Stimulated activated CD8-positive, alpha-beta memory T cell treated with anti-CD3 and anti-CD28 coated beads, Interleukin-2, amount 100 ng/mL, for 48 hours (primary cell): ENCODE measurements around the gene TERT.
"Not testable (repeated sequence)": the region's sequence is repeated elsewhere in the genome, so short reads cannot be mapped to it uniquely, and the experiment has no call there.

Experiments
- DNase-seq, 2 donors: peaks; one replicate each; pipeline ENCODE4 v3.0.0-alpha.2; 2020; ENCODE audit warnings: low read depth in 2 of 2

TERT gene

DNA sequence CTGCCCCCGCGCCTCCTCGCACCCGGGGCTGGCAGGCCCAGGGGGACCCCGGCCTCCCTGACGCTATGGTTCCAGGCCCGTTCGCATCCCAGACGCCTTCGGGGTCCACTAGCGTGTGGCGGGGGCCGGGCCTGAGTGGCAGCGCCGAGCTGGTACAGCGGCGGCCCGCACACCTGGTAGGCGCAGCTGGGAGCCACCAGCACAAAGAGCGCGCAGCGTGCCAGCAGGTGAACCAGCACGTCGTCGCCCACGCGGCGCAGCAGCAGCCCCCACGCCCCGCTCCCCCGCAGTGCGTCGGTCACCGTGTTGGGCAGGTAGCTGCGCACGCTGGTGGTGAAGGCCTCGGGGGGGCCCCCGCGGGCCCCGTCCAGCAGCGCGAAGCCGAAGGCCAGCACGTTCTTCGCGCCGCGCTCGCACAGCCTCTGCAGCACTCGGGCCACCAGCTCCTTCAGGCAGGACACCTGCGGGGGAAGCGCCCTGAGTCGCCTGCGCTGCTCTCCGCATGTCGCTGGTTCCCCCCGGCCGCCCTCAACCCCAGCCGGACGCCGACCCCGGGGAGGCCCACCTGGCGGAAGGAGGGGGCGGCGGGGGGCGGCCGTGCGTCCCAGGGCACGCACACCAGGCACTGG is 548 bp downstream of the TERT start:
- DNase-seq = no peak

DNA sequence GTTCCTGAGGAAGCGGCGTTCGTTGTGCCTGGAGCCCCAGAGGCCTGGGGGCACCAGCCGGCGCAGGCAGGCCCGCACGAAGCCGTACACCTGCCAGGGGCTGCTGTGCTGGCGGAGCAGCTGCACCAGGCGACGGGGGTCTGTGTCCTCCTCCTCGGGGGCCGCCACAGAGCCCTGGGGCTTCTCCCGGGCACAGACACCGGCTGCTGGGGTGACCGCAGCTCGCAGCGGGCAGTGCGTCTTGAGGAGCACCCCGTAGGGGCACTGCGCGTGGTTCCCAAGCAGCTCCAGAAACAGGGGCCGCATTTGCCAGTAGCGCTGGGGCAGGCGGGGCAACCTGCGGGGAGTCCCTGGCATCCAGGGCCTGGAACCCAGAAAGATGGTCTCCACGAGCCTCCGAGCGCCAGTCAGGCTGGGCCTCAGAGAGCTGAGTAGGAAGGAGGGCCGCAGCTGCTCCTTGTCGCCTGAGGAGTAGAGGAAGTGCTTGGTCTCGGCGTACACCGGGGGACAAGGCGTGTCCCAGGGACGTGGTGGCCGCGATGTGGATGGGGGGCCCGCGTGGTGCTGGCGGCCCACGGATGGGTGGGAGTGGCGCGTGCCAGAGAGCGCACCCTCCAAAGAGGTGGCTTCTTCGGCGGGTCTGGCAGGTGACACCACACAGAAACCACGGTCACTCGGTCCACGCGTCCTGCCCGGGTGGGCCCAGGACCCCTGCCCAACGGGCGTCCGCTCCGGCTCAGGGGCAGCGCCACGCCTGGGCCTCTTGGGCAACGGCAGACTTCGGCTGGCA is 1.3 kb downstream of the TERT start:
- no peak for DNase-seq

DNA sequence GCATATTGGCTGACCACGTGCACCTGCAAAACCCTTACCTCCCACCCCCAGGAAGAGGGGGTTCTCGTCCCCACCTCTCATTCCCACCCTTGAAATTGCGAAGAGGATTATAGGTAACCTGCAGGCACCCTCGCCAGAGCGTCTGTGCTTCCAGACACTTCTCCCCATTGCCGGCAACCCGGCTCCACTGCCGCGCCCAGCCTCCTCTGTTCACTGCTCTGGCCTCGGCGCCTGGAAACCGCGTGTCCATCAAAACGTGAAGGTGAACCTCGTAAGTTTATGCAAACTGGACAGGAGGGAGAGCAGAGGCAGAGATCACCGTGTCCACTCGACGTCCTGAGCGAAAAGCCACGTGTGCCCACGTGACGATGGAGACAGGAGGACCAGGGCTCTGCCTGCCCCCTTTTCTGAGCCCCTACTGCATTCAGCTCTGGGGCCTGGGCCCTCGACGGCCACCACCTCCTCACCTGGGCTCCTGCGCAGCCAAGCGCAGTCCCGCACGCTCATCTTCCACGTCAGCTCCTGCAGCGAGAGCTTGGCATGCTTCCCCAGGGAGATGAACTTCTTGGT is 1.9 kb downstream of the TERT start:
- no peak for DNase-seq

DNA sequence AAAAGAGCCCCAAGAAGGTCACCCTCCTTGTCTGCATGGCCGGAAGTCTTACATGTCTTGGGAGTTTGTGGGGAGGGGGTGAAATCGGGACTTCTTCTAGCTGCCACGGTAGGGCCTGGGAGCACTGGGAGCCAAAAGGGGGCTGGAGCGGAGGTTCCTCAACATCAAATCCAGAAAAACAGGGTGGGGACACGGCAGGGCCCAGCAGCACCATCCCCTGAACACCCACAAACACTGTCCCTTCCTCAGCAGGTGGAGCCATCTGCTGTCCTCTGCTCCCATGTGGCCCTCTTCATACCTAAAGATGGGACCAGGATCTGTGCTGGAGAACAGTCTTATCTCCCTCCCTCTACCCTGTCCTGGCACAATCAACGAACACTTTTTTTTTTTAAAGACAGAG is 2.7 kb downstream of the TERT start:
- no peak for DNase-seq

DNA sequence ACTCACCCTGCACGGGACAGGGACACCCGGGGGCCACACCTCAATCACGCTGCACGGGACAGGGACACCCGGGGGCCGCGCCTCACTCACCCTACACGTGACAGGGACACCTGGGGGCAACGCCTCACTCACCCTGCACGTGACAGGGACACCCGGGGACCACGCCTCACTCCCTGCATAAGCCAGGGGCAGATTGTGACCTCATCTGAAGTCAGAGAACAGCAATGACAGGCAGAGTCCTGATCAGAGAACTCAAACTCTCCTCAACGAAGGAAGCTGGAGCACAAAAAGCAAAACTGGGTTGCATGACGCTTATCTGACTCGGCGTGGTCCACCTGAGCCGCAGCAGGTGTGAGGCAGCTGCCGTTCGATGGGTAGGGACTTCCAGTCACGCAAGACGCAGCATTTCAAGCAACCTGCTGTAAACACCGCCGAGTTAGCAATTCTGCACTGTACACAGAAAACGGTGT is 3.2 kb downstream of the TERT start:
- no peak for DNase-seq

DNA sequence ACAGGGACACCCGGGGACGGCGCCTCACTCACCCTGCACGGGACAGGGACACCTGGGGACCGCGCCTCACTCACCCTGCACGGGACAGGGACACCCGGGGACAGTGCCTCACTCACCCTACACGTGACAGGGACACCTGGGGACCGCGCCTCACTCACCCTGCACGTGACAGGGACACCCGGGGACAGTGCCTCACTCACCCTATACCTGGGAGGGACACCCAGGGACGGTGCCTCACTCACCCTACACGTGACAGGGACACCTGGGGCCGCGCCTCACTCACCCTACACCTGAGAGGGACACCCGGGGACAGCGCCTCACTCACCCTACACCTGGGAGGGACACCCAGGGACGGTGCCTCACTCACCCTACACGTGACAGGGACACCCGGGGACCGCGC is 3.9 kb downstream of the TERT start:
- DNase-seq = not testable (repeated sequence)

DNA sequence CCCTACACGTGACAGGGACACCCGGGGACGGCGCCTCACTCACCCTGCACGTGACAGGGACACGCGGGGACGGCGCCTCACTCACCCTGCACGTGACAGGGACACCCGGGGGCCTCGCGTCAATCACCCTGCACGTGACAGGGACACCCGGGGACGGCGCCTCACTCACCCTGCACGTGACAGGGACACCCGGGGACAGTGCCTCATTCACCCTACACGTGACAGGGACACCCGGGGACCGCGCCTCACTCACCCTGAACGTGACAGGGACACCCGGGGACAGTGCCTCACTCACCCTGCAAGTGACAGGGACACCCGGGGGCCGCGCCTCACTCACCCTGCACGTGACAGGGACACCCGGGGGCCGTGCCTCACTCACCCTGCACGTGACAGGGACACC is 5.3 kb downstream of the TERT start:
- not testable (repeated sequence) for DNase-seq

DNA sequence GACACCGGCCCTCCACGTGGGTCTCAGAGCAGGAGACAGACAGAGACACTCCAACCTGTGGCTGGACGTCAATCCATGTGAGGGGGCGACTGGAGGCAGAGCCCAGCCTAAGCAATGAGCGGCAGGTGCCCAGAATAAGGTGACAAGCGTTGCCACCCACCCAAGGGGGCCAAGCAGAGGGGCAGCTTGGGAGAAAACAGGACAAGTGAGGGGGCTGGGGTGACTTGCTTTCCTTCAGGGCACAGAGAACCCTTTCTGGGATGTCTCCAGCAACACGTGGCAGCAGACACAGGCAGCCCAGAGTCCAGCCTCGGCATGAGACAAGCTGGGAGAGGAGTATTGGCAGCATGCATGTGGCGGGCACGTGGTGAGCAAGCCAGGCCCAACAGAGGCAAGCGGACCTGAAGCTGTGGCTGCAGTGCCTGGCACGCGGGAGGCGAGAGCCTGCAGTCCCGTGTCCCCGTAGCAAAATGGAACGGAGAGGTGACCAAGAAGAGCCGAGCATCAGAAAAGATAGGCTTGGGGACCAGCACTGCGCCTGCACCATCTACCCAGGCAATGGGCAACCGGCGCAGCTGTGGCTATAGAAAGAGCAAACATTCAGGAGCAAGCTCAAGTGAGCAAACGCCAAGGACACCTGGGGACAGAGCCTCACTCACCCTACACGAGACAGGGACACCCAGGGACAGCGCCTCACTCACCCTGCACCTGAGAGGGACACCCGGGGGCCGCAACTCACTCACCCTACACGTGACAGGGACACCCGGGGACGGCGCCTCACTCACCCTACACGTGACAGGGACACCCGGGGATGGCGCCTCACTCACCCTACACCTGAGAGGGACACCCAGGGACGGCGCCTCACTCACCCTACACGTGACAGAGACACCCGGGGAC is 6.2 kb downstream of the TERT start:
- no peak for DNase-seq

DNA sequence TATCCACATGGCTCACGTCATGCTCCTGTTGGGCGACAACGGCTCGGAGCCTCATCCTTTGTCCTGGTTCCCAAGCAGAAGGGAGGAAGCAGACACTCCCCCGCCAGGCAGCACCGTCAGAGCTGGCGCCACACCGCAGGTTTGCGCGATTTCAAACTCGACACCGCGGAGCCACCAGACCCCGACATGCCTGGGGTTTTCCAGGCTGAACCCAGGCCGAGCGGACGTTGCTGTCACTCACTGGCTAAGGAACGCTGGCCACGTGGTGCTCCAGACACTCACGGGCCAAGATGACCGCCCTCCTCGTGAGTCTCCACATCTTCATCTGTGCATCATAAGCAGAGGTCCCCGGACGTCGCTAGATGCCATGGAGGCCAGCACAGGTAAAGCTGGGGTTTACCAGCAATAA is 9.0 kb downstream of the TERT start:
- DNase-seq = no peak

DNA sequence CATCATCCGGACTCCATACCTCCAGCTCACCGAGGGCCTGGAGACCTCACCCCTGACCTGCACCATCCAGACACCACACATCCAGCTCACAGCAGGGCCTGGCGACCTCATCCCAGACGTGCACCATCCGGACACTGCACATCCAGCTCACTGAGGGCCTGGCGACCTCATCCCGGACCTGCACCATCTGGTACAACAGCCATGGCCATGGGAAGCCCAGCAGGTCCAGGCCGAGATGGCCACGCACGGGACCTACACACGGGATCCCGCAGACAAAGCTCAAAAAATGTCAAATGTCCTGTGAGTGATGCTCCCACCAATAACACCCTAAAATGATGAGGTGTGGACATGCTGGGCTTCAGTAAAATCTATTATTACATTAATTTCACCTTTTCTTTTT is 9.7 kb downstream of the TERT start:
- DNase-seq = no peak

DNA sequence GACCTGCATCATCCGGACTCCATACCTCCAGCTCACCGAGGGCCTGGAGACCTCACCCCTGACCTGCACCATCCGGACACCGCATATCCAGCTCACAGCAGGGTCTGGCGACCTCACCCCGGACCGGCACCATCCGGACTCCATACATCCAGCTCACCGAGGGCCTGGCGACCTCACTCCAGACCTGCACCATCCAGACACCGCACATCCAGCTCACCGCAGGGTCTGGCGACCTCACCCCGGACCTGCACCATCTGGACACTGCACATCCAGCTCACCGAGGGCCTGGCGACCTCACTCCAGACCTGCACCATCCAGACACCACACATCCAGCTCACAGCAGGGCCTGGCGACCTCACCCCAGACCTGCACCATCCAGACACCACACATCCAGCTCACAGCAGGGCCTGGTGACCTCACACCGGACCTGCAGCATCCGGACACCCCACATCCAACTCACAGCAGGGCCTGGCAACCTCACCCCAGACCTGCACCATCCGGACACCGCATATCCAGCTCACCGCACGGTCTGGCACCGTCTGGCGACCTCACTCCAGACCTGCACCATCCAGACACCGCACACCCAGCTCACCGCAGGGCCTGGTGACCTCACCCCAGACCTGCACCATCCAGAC is 10.4 kb downstream of the TERT start:
- not testable (repeated sequence) for DNase-seq

DNA sequence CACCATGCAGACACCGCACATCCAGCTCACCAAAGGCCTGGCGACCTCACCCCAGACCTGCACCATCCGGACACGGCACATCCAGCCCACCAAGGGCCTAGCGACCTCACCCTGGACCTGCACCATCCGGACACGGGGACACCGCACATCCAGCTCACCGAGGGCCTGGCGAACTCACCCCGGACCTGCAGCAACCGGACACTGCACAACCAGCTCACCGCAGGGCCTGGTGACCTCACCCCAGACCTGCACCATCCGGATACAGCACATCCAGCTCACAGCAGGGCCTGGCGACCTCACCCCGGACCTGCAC is 11.2 kb downstream of the TERT start:
- not testable (repeated sequence) for DNase-seq

DNA sequence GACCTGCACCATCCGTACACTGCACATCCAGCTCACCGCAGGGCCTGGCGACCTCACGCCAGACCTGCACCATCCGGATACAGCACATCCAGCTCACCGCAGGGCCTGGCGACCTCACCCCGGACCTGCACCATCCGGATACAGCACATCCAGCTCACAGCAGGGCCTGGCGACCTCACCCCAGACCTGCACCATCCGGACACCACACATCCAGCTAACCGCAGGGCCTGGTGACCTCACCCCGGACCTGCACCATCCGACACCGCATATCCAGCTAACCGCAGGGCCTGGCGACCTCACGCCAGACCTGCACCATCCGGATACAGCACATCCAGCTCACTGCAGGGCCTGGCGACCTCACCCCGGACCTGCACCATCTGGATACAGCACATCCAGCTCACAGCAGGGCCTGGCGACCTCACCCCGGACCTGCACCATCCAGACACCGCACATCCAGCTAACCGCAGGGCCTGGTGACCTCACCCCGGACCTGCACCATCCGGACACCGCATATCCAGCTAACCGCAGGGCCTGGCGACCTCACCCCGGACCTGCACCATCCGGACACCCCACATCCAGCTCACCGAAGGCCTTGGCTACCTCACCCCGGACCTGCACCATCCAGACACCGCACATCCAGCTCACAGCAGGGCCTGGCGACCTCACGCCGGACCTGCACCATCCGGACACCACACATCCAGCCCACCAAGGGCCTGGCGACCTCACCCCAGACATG is 11.7 kb downstream of the TERT start:
- not testable (repeated sequence) for DNase-seq

DNA sequence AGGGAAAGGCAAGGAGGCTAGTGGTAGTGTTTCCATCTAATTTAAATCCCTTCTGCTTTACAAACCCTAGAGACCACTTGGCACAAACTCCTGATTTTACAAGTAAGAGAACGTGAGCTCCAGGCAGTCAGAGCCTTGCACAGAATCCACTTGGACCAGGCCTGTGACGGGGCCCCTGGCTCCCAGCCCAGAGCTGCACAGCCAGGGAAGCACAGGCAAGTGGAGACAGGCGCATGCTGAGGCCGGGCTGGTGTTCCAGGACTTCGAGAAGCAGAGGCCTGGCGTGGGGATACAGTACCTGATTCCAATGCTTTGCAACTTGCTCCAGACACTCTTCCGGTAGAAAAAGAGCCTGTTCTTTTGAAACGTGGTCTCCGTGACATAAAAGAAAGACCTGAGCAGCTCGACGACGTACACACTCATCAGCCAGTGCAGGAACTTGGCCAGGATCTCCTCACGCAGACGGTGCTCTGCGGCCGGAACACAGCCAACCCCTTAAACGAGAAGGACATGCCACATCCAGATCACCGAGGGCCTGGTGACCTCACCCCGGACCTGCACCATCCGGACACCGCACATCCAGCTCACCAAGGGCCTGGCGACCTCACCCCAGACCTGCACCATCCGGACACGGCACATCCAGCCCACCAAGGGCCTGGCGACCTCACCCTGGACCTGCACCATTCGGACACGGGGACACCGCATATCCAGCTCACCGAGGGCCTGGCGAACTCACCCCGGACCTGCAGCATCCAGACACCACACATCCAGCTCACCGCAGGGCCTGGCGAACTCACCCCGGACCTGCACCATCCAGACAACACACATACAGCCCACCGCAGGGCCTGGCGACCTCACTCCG is 12.5 kb downstream of the TERT start:
- no peak for DNase-seq

DNA sequence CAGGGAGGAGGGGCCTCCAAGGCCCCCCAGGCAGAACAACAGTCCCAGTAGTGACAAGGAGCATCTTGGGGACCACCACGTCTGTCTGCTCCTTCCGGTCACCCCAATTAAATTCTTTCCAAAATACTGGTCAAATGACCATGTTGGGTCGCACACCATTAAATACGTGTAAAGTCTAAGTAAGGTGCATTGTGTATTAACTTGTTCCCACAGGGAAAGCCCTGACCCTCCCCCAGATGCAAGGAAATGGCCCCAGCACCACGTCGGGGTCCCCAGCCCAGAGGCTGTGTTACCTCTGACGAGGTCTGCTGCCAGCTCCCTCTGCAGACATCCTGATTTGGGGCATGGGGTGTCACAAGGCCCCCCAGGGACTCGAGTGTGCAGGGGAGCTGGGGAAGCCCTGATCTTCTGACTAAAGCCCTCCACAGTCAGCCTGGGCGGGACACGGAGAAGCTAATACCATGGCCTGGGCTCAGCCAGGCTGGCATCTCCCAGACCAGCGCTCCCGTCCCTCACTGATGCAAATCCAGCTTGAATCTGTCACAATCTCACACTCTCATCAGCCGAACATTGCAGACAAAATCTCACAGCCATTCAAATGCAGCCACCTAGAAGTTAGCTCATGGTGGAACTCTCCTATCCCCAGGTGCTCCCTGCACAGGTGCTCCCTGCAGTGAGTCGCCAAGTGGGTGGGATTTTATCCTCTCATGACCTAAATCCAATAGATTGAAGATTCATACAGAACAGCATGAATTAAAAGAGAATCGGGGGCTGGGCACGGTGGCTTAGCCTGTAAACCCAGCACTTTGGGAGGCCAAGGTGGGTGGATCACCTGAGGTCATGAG is 13.6 kb downstream of the TERT start:
- no peak for DNase-seq

DNA sequence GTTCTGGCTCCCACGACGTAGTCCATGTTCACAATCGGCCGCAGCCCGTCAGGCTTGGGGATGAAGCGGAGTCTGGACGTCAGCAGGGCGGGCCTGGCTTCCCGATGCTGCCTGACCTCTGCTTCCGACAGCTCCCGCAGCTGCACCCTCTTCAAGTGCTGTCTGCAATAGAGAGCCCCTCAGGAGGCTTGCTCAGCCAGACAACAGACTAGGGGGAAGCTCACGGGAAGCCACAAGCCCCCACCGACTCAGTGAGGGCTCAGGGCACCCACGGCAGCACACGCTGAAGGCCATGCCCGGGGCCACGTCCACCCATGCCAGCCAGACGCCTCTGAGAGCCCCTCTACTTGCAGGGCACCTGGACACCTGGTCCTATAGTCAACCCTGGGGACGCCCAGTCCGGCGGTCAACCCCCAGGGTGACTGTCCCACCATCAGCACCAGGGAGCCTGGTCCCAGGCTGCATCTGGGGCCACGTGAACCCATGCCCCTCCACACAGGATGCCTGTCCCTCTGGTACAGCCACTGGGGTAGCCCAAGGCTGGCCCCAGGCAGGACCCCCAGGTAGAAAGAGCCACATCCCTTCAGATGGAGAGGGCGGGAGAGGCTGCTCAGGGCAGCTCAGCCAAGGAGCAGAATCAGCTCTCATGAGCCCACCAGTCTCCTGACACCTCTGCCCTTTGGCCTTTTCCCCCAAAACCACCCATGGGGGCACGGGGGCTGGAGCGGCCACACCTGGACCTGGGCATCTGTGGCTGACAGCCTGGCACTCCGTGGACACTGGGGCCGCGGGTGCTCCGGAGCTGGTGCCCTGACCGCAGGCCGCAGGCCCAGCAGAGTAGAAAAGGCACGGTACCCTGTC is 14.5 kb downstream of the TERT start:
- DNase-seq = no peak

DNA sequence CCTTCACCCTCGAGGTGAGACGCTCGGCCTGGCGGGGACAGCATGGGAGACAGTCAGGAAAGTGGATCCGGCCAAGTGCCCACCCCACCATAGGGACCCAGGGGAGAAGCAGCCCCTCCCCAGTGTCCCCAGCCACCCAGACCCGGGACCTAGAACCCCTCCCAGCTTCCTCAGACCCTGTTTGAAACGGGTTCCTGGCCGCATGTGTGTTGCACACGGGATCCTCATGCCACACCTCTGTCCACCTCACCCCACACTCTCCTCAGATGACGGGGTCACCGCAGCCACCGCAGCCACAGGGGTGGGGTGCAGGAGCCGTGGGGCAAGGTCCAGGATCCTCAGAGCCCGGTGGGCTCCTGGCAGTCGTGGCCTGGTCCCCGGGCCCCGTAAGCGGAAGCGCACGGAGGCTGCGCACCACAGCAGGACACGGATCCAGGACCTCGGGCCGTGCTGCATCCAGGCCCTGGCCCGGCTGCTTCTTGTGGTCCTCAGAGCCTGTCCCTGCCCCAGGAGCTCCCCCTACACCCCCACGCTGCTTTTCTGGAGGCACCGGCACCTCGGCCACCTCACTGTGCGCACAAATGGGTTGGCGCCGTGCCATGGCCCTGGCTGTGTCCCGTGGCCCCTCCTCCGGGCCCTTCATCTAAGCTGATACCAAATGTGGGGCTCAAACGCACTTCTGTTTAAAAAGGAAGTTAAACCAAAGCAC is 15.3 kb downstream of the TERT start:
- DNase-seq = no peak
